Measurements from ENCODE around the gene TCAIM.
"Not testable (repeated sequence)": the region's sequence is repeated elsewhere in the genome, so short reads cannot be mapped to it uniquely, and the experiment has no call there.

Gene TCAIM

GRCh38 chr3:44338010-44338827, at the start of gene TCAIM:
TSS of gene TCAIM (plus strand) at chr3:44338766. CDS start at chr3:44354783, 16,017 bp downstream.
- peak; percentile 68 for DNase-seq

GRCh38 chr3:44289882-44290462, 48.6 kb upstream of the TCAIM start:
- no peak for DNase-seq

GRCh38 chr3:44292276-44292675, 46.3 kb upstream of the TCAIM start:
- no peak for DNase-seq

- no peak for DNase-seq
These were observed 45.6 kb upstream of the TCAIM start for GRCh38 chr3:44292947-44293346.

GRCh38 chr3:44297255-44297654, 41.3 kb upstream of the TCAIM start:
- no peak for DNase-seq

GRCh38 chr3:44301746-44302145, 36.8 kb upstream of the TCAIM start:
- DNase-seq, result no peak

- no peak for DNase-seq
These were observed 29.1 kb upstream of the TCAIM start for GRCh38 chr3:44309500-44309899.

GRCh38 chr3:44318891-44319311, 19.7 kb upstream of the TCAIM start:
- DNase-seq, result no peak

- DNase-seq, result no peak
These were observed 17.2 kb upstream of the TCAIM start for GRCh38 chr3:44321335-44321734.

GRCh38 chr3:44323341-44323955, 15.1 kb upstream of the TCAIM start:
- DNase-seq, result peak; percentile 1

GRCh38 chr3:44324584-44324983, 14.0 kb upstream of the TCAIM start:
- no peak for DNase-seq

GRCh38 chr3:44326019-44326418, 12.5 kb upstream of the TCAIM start:
- no peak for DNase-seq

- DNase-seq, result no peak
These were observed 12.1 kb upstream of the TCAIM start for GRCh38 chr3:44326515-44326914.

GRCh38 chr3:44329946-44330345, 8.6 kb upstream of the TCAIM start:
- DNase-seq, result no peak

GRCh38 chr3:44330444-44330843, 8.1 kb upstream of the TCAIM start:
- no peak for DNase-seq

GRCh38 chr3:44334326-44334725, 4.2 kb upstream of the TCAIM start:
- no peak for DNase-seq

GRCh38 chr3:44337248-44337785, 1.2 kb upstream of the TCAIM start:
- no peak for DNase-seq

- no peak for DNase-seq
These were observed 212 bp downstream of the TCAIM start for GRCh38 chr3:44338828-44339127.

GRCh38 chr3:44339181-44340057, 853 bp downstream of the TCAIM start:
- DNase-seq, result no peak

- DNase-seq, result no peak
These were observed 1.5 kb downstream of the TCAIM start for GRCh38 chr3:44340058-44340395.

GRCh38 chr3:44342176-44342790, 3.7 kb downstream of the TCAIM start:
- DNase-seq, result no peak

GRCh38 chr3:44343421-44343820, 4.9 kb downstream of the TCAIM start:
- DNase-seq, result no peak

GRCh38 chr3:44346590-44346989, 8.0 kb downstream of the TCAIM start:
- DNase-seq, result not testable (repeated sequence)

Data from NCI-H187 treated with DMSO at 0.1 percent for 48 hours (cell line).